Activated naive CD4-positive, alpha-beta T cell treated with anti-CD3 and anti-CD28 coated beads for 36 hours (primary cell): Measurements from ENCODE around the gene RCL1. TPM values are rescaled to one million over a fixed set of nuclear protein-coding genes. Genes with fewer than 3 reads are reported as not detected.

Experiments used
- CTCF ChIA-PET: fragments of 350-600 bp; sonication (Branson Sonifier 250); formaldehyde crosslinking; loops from one replicate; lab custom pipeline; 2021; ENCODE audit warnings: antibody characterized with exemption; lab: Charles Lee
- DNase-seq: peaks from one replicate; pipeline ENCODE4 v3.0.0-alpha.2; 2020
- H3K27ac Mint-ChIP-seq: one replicate; pipeline ENCODE4 v1.8.0; 2021; ENCODE audit warnings: mild to moderate bottlenecking, mixed read lengths
- H3K27me3 Mint-ChIP-seq: one replicate; pipeline ENCODE4 v1.8.0; 2021; ENCODE audit warnings: low read depth, mixed read lengths
- H3K36me3 Mint-ChIP-seq: one replicate; pipeline ENCODE4 v1.8.0; 2021; ENCODE audit warnings: low read depth, mixed read lengths
- H3K4me1 Mint-ChIP-seq: one replicate; pipeline ENCODE4 v1.8.0; 2021; ENCODE audit warnings: low read depth, mixed read lengths
- H3K4me3 Mint-ChIP-seq: one replicate; pipeline ENCODE4 v1.8.0; 2021; ENCODE audit warnings: mild to moderate bottlenecking, moderate library complexity, mixed read lengths
- H3K9me3 Mint-ChIP-seq: one replicate; pipeline ENCODE4 v1.8.0; 2021; ENCODE audit warnings: mixed read lengths
- intact Hi-C: fragments of 100-400 bp; cut with micrococcal nuclease; formaldehyde crosslinking; loops from one replicate; pipeline ENCODE4 v1.15.1; 2023
- total RNA-seq, 2 experiments: library from RNA; stranded (reverse); gene quantifications; one replicate each; pipeline ENCODE4 v1.2.3, GENCODE V29; 2021

The RCL1 gene
- total RNA-seq, 2 experiments from 2014 or later = 26.9 to 30.7 TPM

GRCh38 chr9:4837261-4838188, 44.8 kb downstream of the RCL1 start:
- CTCF ChIA-PET = interaction anchor here (1.6 to 2.8 kb wide), 3 partner anchors 7 to 150 kb away, joined by 6 to 9 read pairs (median 7); no protein-coding TSS in a partner anchor
- peak overlapping the region; percentile 54 for H3K27ac Mint-ChIP-seq
- peaks cover 62% of the 10 kb centered on the region for H3K36me3 Mint-ChIP-seq
- intact Hi-C loops = loop anchor here (10.0 kb wide), 1 partner anchor 787 kb away; the partner anchor contains the start of gene RIC1
- no peak overlapping the region for H3K4me3 Mint-ChIP-seq
- H3K9me3 Mint-ChIP-seq = no peaks in the 10 kb centered on the region
- peaks cover 73% of the 10 kb centered on the region for H3K4me1 Mint-ChIP-seq
- H3K27me3 Mint-ChIP-seq = no peaks in the 10 kb centered on the region
- no peak for DNase-seq

- DNase-seq = peak; percentile 38
- no peaks in the 10 kb centered on the region for H3K9me3 Mint-ChIP-seq
- CTCF ChIA-PET = interaction anchor here (0.9 to 2.8 kb wide), 5 partner anchors 8 to 150 kb away, joined by 3 to 9 read pairs (median 7); no protein-coding TSS in a partner anchor
- intact Hi-C loops = loop anchor here (10.0 kb wide), 1 partner anchor 787 kb away; the partner anchor contains the start of gene RIC1
- peaks cover 69% of the 10 kb centered on the region for H3K4me1 Mint-ChIP-seq
- peak overlapping the region; percentile 54 for H3K27ac Mint-ChIP-seq
- H3K36me3 Mint-ChIP-seq = peaks cover 60% of the 10 kb centered on the region
- H3K4me3 Mint-ChIP-seq = no peak overlapping the region
- H3K27me3 Mint-ChIP-seq = no peaks in the 10 kb centered on the region
Measured at GRCh38 chr9:4838189-4838546, 45.4 kb downstream of the RCL1 start.

GRCh38 chr9:4839470-4839912, 46.7 kb downstream of the RCL1 start:
- intact Hi-C loops = loop anchor here (10.0 kb wide), 1 partner anchor 785 kb away; the partner anchor contains the start of gene RIC1
- peaks cover 57% of the 10 kb centered on the region for H3K4me1 Mint-ChIP-seq

GRCh38 chr9:4840018-4840417, 47.3 kb downstream of the RCL1 start:
- Mint-ChIP-seq H3K27ac (peak overlapping the region; percentile 64), H3K27me3 (no peaks in the 10 kb centered on the region), H3K4me1 (peaks cover 53% of the 10 kb centered on the region), H3K9me3 (no peaks in the 10 kb centered on the region), H3K4me3 (no peak overlapping the region), H3K36me3 (peaks cover 55% of the 10 kb centered on the region)
- intact Hi-C loops = no loop called here
- CTCF ChIA-PET = interaction anchor here (0.6 to 2.8 kb wide), 4 partner anchors 9 to 565 kb away, joined by 3 to 9 read pairs (median 5); no protein-coding TSS in a partner anchor
- DNase-seq = no peak

More at GRCh38 chr9:4839470-4839912, 46.7 kb downstream of the RCL1 start:
- no peak for DNase-seq
- peak overlapping the region; percentile 64 for H3K27ac Mint-ChIP-seq
- no peaks in the 10 kb centered on the region for H3K27me3 Mint-ChIP-seq
- peaks cover 55% of the 10 kb centered on the region for H3K36me3 Mint-ChIP-seq
- no peaks in the 10 kb centered on the region for H3K9me3 Mint-ChIP-seq
- CTCF ChIA-PET = interaction anchor here (0.7 to 2.8 kb wide), 4 partner anchors 9 to 80 kb away, joined by 3 to 9 read pairs (median 6); no protein-coding TSS in a partner anchor
- H3K4me3 Mint-ChIP-seq = no peak overlapping the region

GRCh38 chr9:4842213-4842612, 49.5 kb downstream of the RCL1 start:
- CTCF ChIA-PET = interaction anchor here (1.2 kb wide), 1 partner anchor 18 kb away, joined by 3 read pairs; no protein-coding TSS in a partner anchor
- peaks cover 45% of the 10 kb centered on the region for H3K4me1 Mint-ChIP-seq
- H3K9me3 Mint-ChIP-seq = no peaks in the 10 kb centered on the region
- H3K4me3 Mint-ChIP-seq = no peak overlapping the region
- peak overlapping the region; percentile 60 for H3K27ac Mint-ChIP-seq
- intact Hi-C loops = no loop called here
- no peaks in the 10 kb centered on the region for H3K27me3 Mint-ChIP-seq
- H3K36me3 Mint-ChIP-seq = peaks cover 49% of the 10 kb centered on the region
- no peak for DNase-seq

- H3K4me1 Mint-ChIP-seq = peaks cover 40% of the 10 kb centered on the region
- CTCF ChIA-PET = interaction anchor here (1.2 kb wide), 1 partner anchor 17 kb away, joined by 3 read pairs; no protein-coding TSS in a partner anchor
- H3K9me3 Mint-ChIP-seq = no peaks in the 10 kb centered on the region
- intact Hi-C loops = no loop called here
- H3K27me3 Mint-ChIP-seq = no peaks in the 10 kb centered on the region
- no peak overlapping the region for H3K27ac Mint-ChIP-seq
- H3K36me3 Mint-ChIP-seq = peaks cover 47% of the 10 kb centered on the region
- H3K4me3 Mint-ChIP-seq = no peak overlapping the region
- DNase-seq = no peak
Measured at GRCh38 chr9:4842734-4843133, 50.0 kb downstream of the RCL1 start.

- CTCF ChIA-PET = interaction anchor here (0.9 to 1.0 kb wide), 2 partner anchors 84 to 144 kb away, joined by 3 read pairs; no protein-coding TSS in a partner anchor
- H3K27ac Mint-ChIP-seq = no peak overlapping the region
- DNase-seq = no peak
- H3K4me1 Mint-ChIP-seq = peaks cover 25% of the 10 kb centered on the region
- H3K4me3 Mint-ChIP-seq = no peak overlapping the region
- H3K36me3 Mint-ChIP-seq = peaks cover 43% of the 10 kb centered on the region
- no peaks in the 10 kb centered on the region for H3K9me3 Mint-ChIP-seq
- no peaks in the 10 kb centered on the region for H3K27me3 Mint-ChIP-seq
- intact Hi-C loops = no loop called here
Measured at GRCh38 chr9:4844056-4844838, 51.5 kb downstream of the RCL1 start.

GRCh38 chr9:4849369-4849768, 56.6 kb downstream of the RCL1 start:
- Mint-ChIP-seq H3K9me3 (no peaks in the 10 kb centered on the region), H3K36me3 (peaks cover 42% of the 10 kb centered on the region), H3K27me3 (no peaks in the 10 kb centered on the region)

GRCh38 chr9:4850603-4851310, 58.0 kb downstream of the RCL1 start:
- Mint-ChIP-seq H3K9me3 (no peaks in the 10 kb centered on the region), H3K27ac (peak overlapping the region; percentile 43), H3K4me1 (peaks cover 6% of the 10 kb centered on the region), H3K4me3 (no peak overlapping the region), H3K27me3 (no peaks in the 10 kb centered on the region), H3K36me3 (peaks cover 36% of the 10 kb centered on the region)
- CTCF ChIA-PET = interaction anchor here (0.8 to 1.6 kb wide), 4 partner anchors 13 to 138 kb away, joined by 3 to 6 read pairs (median 4); no protein-coding TSS in a partner anchor
- intact Hi-C loops = no loop called here
- no peak for DNase-seq

More at GRCh38 chr9:4849369-4849768, 56.6 kb downstream of the RCL1 start:
- CTCF ChIA-PET = interaction anchor here (1.1 to 1.5 kb wide), 3 partner anchors 54 to 139 kb away, joined by 3 to 4 read pairs (median 4); no protein-coding TSS in a partner anchor
- Mint-ChIP-seq H3K4me1 (no peaks in the 10 kb centered on the region), H3K4me3 (no peak overlapping the region), H3K27ac (no peak overlapping the region)
- DNase-seq = no peak
- intact Hi-C loops = loop anchor here (1.0 kb wide), 1 partner anchor 139 kb away; no protein-coding TSS in a partner anchor

- DNase-seq = no peak
- H3K36me3 Mint-ChIP-seq = peaks cover 46% of the 10 kb centered on the region
- H3K4me3 Mint-ChIP-seq = no peak overlapping the region
- CTCF ChIA-PET = no interaction called here
- no peaks in the 10 kb centered on the region for H3K27me3 Mint-ChIP-seq
- H3K4me1 Mint-ChIP-seq = peaks cover 17% of the 10 kb centered on the region
- H3K27ac Mint-ChIP-seq = no peak overlapping the region
- intact Hi-C loops = no loop called here
- no peaks in the 10 kb centered on the region for H3K9me3 Mint-ChIP-seq
Measured at GRCh38 chr9:4852419-4852818, 59.7 kb downstream of the RCL1 start.

GRCh38 chr9:4854265-4854590, 61.5 kb downstream of the RCL1 start:
- Mint-ChIP-seq H3K4me3 (no peak overlapping the region), H3K9me3 (no peaks in the 10 kb centered on the region), H3K27me3 (no peaks in the 10 kb centered on the region), H3K27ac (no peak overlapping the region), H3K36me3 (peaks cover 59% of the 10 kb centered on the region), H3K4me1 (peaks cover 18% of the 10 kb centered on the region)
- no peak for DNase-seq
- intact Hi-C loops = no loop called here
- CTCF ChIA-PET = interaction anchor here (0.6 kb wide), 1 partner anchor 20 kb away, joined by 4 read pairs; no protein-coding TSS in a partner anchor
